GM20431 (cell line): ENCODE measurements around the gene SHKBP1.
"Not testable (repeated sequence)": the region's sequence is repeated elsewhere in the genome, so short reads cannot be mapped to it uniquely, and the experiment has no call there.

ENCODE experiments used
- in situ Hi-C: fragments of 300-500 bp; cut with MseI, MboI; formaldehyde crosslinking; loops from one replicate; pipeline ENCODE4 v1.15.0; 2020; ENCODE audit warnings: low sequenced_read_pairs; ENCODE audit not compliant: unreplicated experiment

The SHKBP1 gene

GRCh38 chr19:40576585-40577451, at the start of gene SHKBP1:
TSS of gene SHKBP1 (plus strand) at chr19:40576873. CDS start at chr19:40576900, 27 bp downstream.
- in situ Hi-C loops, result no loop called here

GRCh38 chr19:40528078-40528477, 48.6 kb upstream of the SHKBP1 start:
- in situ Hi-C loops, result no loop called here

GRCh38 chr19:40528533-40529092, 48.1 kb upstream of the SHKBP1 start:
- in situ Hi-C loops, result no loop called here

- in situ Hi-C loops, result no loop called here
These were observed 47.3 kb upstream of the SHKBP1 start for GRCh38 chr19:40529093-40529954.

- in situ Hi-C loops, result no loop called here
These were observed 46.4 kb upstream of the SHKBP1 start for GRCh38 chr19:40530091-40530901.

GRCh38 chr19:40533508-40533907, 43.2 kb upstream of the SHKBP1 start:
- in situ Hi-C loops, result no loop called here

- in situ Hi-C loops, result no loop called here
These were observed 42.5 kb upstream of the SHKBP1 start for GRCh38 chr19:40534148-40534547.

GRCh38 chr19:40539070-40539469, 37.6 kb upstream of the SHKBP1 start:
- in situ Hi-C loops, result no loop called here

GRCh38 chr19:40542202-40542859, 34.3 kb upstream of the SHKBP1 start:
- in situ Hi-C loops, result no loop called here

GRCh38 chr19:40543029-40543597, 33.6 kb upstream of the SHKBP1 start:
- in situ Hi-C loops, result no loop called here

GRCh38 chr19:40546153-40546841, 30.4 kb upstream of the SHKBP1 start:
- in situ Hi-C loops, result not testable (repeated sequence)

- in situ Hi-C loops, result not testable (repeated sequence)
These were observed 29.5 kb upstream of the SHKBP1 start for GRCh38 chr19:40547190-40547589.

- in situ Hi-C loops, result no loop called here
These were observed 28.8 kb upstream of the SHKBP1 start for GRCh38 chr19:40547836-40548235.

GRCh38 chr19:40549007-40549708, 27.5 kb upstream of the SHKBP1 start:
- in situ Hi-C loops, result no loop called here

GRCh38 chr19:40550951-40551350, 25.7 kb upstream of the SHKBP1 start:
- in situ Hi-C loops, result no loop called here

GRCh38 chr19:40552848-40553247, 23.8 kb upstream of the SHKBP1 start:
- in situ Hi-C loops, result no loop called here

GRCh38 chr19:40553885-40554857, 22.5 kb upstream of the SHKBP1 start:
- in situ Hi-C loops, result no loop called here
